Measurements from ENCODE around the gene CNTNAP2.

Gene CNTNAP2

DNA sequence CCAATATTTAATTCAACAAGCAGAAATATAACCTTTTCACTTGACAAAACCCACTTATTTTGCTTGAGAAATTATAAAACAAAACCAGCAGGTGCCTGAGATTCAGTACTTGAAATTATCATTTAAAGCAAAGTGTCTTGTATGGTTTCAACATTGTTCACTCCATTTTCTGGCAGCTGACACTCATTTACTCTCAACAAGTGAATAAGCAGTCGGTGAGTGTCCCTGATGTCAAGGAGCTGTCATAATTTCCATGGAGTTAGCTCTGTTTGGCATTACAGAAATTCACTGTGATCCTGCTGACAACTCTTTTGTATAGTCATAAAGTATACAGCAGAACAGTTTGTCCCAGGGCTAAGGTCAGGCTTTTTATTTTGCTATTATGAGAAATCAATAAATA is 490.0 kb downstream of the CNTNAP2 start:
- DNase-seq (ENCODE audit: low read depth) = no peak

DNA sequence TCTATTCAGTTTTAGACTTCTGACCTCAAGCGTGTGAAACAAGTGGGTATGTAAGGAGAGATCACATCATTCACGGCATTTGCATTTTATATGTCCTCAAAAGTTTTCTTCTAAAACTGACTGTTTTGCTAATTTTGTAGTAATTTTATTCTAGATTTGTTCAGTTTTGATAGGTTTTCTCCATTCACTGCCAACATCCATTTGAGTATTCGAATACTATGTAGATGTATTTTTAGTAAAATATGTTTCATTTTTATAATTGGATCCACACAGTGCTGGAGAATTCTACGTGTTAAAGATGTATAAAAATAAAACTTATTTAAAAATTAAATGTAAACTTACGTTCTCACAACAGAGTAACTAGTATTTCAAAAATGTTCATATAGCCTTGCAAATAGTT is 503.0 kb downstream of the CNTNAP2 start:
- DNase-seq (ENCODE audit: low read depth) = no peak

DNA sequence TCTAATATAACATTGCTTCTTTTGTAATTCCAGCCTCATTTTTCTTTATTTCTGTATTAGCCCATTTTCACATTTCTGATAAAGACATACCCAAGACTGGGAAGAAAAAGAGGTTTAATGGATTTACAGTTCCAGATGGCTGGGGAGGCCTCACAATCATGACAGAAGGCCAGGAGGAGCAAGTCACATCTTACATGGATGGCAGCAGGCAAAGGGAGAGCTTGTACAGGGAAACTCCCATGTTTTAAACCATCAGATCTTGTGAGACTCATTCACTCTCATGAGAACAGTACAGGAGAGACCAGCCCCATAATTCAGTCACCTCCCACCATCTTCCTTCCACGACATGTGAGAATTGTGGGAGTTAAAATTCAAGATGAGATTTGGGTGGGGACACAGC is 510.3 kb downstream of the CNTNAP2 start:
- DNase-seq (ENCODE audit: low read depth) = no peak

DNA sequence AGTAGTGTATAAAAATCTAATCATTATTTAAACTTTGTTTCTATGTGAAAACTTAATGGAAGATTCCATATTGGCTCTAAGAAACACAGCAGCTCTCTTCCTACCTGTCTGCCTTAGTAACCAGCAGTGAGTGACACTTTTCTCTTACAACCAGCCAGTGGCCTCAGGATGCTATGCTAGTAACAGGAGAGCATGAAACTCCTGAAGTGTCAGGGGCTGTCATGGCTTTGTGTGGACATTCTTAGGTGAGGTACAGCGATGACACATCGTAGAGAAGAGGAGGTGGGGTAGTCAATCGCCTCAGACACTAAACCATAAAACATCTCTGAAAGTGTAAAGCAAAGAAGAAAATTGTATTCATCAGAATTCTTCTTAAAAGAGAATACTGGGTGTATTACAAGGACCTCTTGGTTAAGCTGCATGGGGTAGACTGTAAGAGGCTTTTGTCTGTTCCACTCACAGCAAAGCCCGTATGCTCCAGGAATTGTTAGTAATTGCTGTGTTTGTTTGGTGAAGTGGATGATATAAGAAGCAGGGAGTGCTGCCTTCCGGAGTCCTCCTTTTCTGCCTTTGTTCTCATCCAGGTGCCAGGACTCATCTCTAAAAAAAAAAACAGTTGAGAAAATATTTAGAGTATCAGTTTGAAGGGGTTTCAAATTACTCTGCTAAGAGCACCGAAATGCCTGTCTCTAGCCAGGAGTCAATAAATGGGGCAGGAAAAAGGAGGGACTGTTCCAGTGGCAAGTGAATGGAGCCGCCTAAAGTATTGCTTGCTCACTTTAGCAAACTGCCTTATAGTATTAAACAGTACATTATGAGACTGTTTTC is 518.8 kb downstream of the CNTNAP2 start:
- no peak for DNase-seq (ENCODE audit: low read depth)

DNA sequence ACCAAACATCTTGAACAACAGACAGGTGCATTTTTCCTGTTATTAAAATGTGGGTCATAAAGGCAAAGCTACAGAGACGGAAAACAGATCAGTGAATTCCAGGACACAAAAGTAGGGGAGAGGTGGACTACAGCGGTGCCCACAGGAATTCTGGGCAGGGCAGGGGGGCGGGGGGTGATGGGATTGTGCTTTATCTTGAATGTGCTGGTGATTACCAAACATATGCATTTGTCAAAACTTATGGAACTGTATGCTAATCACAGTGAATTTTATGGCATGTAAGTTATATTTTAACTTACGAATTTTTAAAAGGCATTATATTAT is 519.4 kb downstream of the CNTNAP2 start:
- DNase-seq (ENCODE audit: low read depth) = no peak

DNA sequence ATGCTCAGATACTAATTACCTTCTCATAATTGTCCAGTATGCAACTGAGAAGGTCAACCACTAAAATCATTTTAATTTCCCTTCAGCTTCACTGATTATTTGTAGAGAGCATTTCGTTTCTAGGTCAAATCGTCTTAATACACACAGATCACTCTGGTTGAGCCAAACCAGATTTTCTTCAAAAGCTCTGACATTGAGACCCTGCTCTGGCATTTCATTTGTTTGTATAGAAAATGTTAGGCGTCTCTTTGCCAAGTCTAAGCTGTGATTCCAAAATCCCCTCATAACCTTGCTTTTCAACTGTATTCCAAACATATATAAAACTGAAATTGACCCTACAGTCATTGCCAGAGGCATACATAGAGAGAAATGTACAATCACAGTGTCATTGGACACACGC is 520.0 kb downstream of the CNTNAP2 start:
- DNase-seq (ENCODE audit: low read depth) = no peak

DNA sequence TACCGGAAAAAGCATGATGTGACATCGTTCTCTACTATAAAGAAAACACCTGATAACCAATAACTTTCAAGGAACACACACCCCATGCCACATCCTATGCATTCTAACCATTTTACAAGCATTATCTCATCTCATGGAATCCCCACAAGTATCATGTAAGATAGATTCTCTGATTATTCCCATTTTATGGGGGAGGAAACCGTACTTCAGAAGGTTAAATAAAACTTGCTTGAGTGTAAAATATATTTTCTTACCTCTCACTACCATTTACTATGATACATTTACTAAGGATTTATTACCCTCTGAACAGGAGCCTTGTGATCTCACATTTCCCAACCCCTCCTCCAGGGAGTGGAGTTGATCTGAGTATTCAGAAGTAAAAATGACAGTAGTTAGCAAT is 522.7 kb downstream of the CNTNAP2 start:
- no peak for DNase-seq (ENCODE audit: low read depth)

DNA sequence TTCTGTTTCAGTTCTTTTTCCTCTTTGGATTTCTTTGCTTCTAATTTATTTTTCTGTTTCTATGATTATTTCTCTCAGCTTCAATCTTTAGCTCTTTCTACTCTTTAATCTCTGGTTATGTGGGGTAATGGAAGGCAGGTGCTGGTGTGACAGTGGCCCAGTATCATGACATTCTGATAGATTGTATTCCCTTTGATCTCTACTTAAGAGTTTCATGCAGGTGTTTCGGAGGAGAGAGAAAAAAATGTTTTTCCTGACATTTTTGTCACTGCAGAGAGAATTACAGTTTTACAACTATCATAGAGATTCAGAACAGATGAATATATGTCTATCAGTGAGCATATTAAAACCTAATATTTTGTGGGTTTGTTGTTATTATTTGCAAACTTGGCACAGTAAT is 524.9 kb downstream of the CNTNAP2 start:
- DNase-seq (ENCODE audit: low read depth) = no peak

DNA sequence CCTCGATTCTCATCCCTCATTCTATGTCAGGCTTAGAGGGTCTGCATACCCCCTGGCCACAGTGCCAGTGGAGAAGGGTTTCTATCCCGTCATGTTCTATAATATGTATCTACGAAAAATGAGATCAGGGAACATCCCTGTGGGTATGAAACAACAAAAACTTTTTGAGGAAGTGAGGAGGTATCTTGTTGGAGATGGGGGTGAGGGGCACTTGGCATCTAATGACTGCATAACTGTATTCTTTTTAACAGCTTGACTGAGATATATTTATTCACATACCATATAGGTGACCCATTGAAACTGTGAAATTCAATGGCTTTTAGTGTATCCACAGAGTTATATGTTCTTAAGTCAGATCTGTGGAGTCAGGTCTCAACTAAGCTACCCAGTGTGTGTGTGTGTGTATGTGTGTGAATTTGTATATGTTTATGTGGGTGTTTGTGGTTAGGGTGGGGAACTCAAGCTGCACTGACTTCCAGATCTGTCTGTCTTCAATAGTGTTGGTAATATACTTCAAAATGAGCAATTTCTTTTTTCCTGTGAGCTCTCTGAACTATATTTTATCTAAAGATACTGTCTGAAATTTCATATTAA is 528.9 kb downstream of the CNTNAP2 start:
- no peak for DNase-seq (ENCODE audit: low read depth)

DNA sequence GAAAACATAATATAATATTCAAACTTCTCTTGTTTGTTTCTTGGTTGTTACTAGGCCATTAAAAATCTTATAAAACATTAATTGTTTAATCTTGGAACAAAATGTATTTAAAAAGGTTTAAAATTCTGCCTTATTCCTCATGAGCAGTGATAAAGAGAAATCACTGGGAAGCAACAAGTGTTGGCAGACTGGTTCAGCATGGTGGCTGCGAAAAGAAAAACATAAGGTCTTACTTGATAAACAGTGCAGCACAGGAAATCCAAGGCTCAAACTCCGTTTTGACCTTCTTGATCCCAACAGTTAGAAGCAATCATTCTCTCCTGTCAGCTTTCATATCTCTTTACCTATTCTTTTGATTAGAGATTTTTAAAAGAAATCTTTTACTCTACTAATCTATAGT is 530.8 kb downstream of the CNTNAP2 start:
- no peak for DNase-seq (ENCODE audit: low read depth)

DNA sequence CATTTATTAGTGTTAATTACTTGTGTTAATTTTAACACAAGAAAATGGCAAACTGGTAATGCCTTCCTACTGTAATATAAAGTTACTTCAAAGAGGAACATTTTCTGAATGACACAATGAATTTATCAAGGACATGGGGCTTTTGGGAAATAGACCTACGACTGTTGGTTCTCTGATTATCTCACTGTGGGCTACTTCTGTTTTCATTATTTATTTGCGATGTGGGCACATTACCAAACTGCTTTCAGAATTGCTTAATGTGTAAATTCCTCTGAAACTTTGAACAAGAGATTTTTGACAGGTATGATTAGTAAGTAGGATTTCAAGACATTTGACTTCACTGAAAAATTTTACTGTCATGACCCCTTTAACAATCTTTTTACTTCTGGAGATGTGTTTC is 535.6 kb downstream of the CNTNAP2 start:
- DNase-seq (ENCODE audit: low read depth) = no peak

DNA sequence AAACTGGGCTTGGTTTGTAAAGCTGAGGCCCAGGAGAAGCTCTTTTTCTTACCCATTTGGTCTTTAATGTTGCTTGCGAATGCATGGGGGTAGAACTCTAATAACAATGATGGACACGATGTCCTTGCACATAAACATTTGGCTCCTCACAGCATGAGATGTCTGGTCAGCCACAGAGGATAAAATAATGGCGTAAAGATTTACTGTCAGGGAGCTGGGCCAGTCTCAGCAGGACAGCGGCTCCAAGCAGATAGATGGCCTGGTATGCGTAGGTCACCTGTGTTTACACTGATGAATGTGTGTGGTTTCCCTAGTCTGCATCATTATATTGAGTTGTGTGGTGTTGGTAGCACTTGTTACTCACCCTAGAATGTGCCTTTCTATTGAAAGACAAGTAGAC is 537.4 kb downstream of the CNTNAP2 start:
- peak; percentile 13 for DNase-seq (ENCODE audit: low read depth)

DNA sequence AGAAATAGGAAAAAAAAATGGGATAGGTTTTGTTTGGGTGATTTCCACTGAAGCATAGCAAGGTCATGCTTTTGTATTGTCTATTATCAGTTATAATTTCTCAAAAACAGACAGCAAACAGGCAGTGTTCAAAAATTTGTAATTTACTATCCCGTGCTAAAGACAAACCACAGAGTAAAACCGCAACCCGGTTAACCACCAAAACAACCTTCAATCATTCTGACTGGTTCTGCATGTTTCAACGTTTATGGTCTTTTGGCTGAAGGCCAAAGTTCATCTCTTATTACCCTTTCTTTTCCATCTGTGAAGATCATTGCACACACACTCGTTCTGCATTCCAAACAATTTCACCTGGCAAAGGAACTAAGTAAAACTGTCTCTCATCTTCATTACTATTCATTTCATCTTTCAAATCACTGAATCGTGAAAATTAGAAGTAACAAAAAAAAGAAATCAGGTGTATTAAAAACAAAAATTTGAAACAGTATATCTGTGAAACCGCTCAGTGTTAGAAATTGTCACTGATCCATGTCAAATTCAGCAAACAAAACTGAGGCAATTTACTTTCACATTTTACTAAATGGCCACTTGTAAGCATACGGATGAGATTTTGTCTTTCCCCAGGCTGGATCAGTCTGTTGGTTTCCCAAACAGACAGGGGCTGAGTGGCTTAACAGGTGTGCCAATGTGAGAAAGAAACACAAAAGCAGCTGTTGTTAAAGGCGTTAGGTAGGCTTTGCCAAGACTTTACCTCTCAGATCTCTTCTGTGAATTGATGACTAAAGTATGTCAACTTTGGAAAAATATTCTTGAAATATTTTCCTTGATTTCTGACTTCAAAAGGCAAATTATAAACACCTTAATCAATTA is 539.6 kb downstream of the CNTNAP2 start:
- peak; percentile 4 for DNase-seq (ENCODE audit: low read depth)

DNA sequence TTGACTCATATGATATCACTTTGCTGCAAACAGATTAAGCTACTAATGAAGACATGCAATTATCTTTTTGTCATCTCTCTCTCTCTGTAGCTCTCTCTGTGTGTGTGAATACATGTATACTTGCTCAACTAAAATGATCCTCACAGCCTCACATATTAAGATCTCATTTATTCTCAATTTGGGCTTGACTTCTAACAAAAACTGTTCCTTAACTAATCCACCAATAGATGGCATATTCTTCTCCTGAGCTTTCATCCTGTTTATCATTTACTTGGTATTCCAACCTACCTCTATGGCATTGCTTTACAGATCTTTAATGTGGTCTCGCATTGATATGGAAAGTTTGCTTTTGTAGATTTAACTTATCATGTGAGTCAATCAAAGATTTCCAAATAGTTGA is 540.4 kb downstream of the CNTNAP2 start:
- DNase-seq (ENCODE audit: low read depth) = no peak

DNA sequence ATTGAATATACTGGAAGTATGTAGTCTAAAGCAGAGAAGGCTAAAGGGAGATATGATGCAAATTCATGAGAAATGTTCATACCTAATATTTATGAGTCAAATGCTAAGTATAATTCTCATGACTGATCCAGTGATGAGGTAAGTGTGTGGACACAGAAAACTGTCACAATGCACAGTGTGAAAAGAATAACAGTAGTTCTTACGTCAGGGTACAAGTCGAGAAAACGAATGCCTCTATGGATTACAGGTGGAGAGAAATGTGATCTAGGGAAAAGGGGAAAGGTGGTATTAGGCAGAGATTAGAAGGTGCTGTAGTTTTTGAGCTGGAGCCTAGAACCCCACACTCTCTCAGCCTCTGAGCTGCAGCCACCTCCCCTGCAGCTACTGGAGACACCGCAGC is 542.0 kb downstream of the CNTNAP2 start:
- DNase-seq (ENCODE audit: low read depth) = no peak

DNA sequence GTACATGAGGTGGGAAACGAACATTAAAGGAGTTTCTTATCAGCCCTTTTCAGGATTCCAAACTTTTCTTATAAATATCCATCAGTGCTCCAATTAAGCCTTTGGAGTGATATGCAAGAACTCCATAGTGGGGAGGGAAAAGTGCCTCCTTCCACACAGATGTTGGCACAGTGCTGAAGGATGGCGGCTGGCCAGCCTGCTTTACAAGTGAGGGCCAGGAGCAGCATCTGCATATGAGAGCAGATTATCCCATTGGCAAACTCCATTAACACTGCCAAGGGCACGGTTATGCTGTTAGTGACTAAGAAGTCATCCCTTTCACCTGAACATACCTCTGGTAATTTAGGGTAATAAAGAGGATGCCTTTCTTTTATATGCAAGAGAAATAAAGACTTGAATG is 543.1 kb downstream of the CNTNAP2 start:
- no peak for DNase-seq (ENCODE audit: low read depth)

DNA sequence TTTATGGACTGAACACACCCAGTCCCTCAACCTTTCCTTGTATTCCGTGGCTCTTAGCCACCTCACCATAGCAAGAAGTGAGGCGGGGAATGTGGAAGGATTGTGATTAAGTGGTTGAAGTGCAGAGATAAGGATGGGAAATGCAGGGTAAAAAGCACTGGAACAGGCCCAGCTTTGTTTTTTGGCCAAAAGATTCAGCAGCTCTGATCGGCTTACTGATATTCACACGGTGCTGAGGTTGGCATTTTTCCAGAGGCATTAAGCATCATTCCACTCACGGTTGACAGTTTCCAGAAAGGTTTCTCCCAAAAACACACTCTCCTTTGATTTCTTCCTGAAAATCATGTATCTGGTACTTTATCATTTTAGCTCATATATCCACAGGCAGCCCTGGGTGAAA is 544.2 kb downstream of the CNTNAP2 start:
- DNase-seq (ENCODE audit: low read depth) = no peak

DNA sequence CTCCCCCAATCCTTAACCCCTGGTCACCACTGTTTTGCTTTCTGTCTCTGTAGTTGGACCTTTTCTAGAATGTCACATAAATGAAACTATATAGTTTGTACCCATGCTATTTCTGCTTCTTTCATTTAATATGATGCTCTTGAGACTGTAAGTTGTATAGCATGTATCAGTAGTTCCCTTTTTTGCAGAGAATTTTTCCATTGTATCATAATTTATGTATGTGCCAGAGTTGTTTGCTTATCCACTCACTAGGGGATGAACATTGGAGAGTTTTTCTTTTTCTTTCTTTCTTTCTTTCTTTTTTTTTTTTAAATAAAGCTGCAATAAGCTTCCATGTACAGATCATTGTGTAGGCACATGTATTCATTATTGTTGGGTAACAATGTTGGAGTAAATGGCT is 544.8 kb downstream of the CNTNAP2 start:
- no peak for DNase-seq (ENCODE audit: low read depth)

DNA sequence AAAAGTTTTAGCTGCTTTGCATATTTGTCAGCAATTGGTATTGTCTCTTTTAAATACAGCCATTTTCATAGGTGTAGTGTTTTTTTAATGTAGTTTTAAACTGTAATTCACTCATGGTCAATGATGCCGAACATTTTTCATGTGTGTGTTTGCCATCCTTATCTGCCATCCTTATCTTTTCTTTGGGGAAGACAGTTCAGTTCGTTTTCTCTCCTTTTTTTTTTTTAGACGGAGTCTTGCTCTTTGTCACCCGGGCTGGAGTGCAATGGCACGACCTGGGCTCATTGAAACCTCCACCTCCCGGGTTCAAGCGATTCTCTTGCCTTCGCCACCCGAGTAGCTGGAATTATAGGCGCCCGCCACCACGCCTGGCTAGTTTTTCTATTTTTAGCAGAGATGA is 545.3 kb downstream of the CNTNAP2 start:
- DNase-seq (ENCODE audit: low read depth) = no peak

DNA sequence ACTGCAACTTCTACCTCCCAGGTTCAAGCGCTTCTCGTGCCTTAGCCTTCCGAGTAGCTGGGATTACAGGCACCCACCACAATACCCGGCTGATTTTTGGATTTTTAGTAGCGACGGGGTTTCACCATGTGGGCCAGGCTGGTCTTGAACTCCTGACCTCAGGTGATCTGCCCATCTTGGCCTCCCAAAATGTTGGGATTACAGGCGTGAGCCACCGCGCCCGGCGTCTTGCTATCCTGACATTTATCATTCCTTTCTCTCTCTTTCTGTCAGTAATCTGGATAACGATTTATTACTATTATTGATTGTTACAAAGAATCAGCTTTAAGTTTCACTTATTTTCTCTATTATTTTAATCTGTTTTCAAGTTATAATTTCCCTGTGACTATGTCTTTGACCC is 548.4 kb downstream of the CNTNAP2 start:
- DNase-seq (ENCODE audit: low read depth) = no peak

DNA sequence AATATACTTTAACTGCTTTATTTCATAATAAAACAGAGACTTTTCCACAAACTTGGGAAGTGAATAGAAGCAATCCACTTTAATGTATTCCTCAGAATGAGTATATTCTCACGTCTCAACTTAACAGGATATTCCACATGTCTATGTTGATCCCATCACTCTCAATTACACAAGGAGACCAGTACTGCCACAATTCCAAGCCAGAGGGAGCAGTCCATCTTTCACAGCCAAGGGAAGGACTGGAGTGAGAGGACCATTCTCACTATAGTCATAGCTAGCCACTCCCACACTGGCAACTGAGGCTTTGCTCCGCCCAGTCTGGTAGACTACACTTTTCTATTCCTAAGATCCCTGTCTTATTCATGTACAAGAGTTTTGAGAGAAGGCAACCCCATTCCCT is 553.9 kb downstream of the CNTNAP2 start:
- no peak for DNase-seq (ENCODE audit: low read depth)

DNA sequence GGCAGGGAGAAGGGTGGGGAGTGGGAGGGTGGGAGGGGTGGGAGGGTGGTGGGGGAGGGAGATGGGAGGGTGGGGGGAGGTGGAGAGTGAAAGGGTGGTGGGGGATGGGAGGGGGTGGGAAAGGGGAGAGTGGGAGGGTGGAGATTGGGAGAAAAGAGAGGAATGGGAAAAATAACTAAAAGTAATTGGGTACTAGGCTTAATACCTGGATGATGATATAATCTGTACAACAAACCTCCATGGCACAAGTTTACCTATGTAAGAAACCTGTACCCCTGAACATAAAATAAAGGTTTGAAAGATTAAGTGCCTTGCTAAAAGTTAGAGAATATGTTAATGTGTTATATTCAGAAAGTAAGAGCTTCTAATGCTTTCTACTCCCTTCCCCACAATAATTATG is 564.9 kb downstream of the CNTNAP2 start:
- DNase-seq (ENCODE audit: low read depth) = no peak

DNA sequence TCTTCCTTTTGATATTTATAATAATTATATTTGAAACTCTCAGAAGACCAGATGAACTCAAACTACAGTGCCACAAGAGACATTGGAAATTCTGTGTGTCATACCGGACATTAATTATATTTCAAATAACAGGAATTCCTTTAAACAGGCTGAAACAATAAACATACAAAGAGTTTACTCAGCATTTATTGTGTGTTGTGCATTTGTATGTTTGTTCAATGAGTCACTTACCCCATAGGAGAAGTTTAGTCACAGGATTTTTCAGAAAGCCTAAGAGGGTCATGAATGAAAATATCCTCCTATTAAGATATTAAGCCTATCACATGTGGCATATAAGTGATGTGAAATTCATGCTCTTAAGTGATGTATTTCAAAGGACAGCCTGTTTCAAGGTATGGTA is 566.8 kb downstream of the CNTNAP2 start:
- no peak for DNase-seq (ENCODE audit: low read depth)
